ENCODE measurements around the gene CREB3. TPM values are rescaled to one million over a fixed set of nuclear protein-coding genes. Genes with fewer than 3 reads are reported as not detected.

Gene CREB3
- total RNA-seq, 1 experiment from 2014 or later: 170 TPM

DNA sequence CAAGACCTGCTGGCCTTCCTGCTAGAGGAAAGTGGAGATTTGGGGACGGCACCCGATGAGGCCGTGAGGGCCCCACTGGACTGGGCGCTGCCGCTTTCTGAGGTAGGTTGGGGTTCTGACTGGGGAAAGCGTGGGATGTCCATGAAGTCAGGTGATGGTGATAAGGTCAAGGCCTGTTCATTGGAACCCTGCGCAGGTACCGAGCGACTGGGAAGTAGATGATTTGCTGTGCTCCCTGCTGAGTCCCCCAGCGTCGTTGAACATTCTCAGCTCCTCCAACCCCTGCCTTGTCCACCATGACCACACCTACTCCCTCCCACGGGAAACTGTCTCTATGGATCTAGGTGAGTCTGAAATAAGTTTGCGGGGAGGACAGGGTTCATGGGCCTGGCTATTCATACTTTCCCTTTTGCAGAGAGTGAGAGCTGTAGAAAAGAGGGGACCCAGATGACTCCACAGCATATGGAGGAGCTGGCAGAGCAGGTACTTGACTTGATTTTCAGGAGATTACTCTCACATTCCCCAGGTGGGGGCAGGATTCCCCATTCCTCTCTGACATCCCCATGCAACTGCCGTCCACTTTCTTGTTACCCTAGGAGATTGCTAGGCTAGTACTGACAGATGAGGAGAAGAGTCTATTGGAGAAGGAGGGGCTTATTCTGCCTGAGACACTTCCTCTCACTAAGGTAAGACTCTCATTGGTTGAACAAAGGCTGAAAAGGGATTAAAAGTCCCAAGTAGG lies 505 bp downstream of the CREB3 start:
- H3K9me3 ChIP-seq: no peaks in the 10 kb centered on the region
- H3K36me3 ChIP-seq: peaks cover 83% of the 10 kb centered on the region
- no peaks in the 10 kb centered on the region for H3K27me3 ChIP-seq
- H3K4me3 ChIP-seq: peak overlapping the region; percentile 72
- peak; percentile 67 for DNase-seq

DNA sequence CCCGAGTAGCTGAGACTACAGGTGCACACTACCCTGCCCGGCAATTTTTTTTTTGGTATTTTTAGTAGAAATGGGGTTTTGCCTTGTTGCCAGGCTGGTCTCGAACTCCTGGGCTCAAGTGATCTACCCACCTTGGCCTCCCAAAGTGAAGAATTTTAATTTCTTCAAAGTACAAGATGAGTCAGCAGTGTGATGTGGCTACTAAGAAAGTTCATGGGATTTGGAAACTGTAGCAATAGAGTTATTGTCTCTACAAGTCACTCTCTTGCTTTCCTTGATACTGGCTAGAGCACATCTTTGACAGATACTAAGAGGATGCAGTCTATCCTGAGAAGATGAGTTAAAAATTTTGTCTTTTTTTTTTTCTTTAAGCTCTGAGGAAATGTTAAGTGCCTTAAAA lies 1.6 kb downstream of the CREB3 start:
- Histone ChIP-seq H3K27me3 (no peaks in the 10 kb centered on the region), H3K36me3 (peaks cover 83% of the 10 kb centered on the region), H3K9me3 (no peaks in the 10 kb centered on the region), H3K4me3 (no peak overlapping the region; the same call in 1 of the 2 replicates)
- DNase-seq: no peak

DNA sequence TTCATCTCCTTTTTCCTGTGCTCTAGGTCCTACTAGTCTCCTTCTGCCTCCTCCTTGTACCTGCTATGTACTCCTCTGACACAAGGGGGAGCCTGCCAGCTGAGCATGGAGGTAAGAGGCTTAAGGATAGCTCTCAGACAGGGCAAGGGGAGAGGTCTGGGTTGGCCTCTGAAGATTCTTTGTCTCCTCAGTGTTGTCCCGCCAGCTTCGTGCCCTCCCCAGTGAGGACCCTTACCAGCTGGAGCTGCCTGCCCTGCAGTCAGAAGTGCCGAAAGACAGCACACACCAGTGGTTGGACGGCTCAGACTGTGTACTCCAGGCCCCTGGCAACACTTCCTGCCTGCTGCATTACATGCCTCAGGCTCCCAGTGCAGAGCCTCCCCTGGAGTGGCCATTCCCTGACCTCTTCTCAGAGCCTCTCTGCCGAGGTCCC lies 3.8 kb downstream of the CREB3 start:
- Histone ChIP-seq H3K9me3 (no peaks in the 10 kb centered on the region), H3K4me3 (no peak overlapping the region), H3K27me3 (no peaks in the 10 kb centered on the region), H3K36me3 (peaks cover 84% of the 10 kb centered on the region)
- DNase-seq: peak; percentile 82

DNA sequence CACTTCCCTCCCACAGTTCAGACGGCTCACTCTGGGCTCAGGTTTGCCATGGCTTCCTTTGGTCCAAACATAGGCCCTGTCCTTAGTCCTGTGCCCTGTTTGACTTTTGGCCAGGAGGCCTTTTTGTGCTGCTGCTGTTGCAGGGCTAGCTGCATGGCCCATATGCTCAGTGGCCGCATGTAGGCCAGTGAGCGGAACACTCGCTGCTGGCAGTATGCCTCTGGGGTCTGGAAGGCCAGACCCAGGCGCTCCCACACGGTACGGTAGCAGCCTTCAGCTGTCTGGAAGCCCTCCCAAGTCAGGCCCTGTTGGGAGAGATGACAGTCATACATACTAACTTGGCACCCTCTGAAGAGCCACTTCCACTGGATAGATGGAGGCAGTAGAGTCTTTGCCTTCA lies 4.7 kb downstream of the CREB3 start:
- Histone ChIP-seq H3K4me3 (no peak overlapping the region), H3K27me3 (no peaks in the 10 kb centered on the region), H3K9me3 (no peaks in the 10 kb centered on the region), H3K36me3 (peaks cover 88% of the 10 kb centered on the region)
- no peak for DNase-seq

DNA sequence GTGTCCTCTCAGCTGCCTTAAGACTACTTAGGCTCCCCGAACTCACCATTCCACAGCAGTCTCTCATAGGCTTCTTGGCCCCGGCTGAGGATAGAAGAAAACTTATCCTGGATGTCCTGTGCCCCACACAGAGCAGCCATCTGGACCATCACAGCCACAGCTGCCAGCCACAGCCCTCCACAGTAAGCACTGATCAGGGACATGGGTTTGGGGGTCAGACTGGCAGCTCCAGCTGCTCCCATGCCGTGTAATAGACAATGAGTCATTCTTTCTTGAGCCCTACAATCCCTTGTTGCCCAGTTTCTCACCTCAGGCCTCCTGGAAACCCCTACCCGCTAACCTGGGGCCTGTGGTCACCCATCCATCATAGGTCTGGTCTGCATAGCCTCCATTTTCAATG lies 5.7 kb downstream of the CREB3 start:
- H3K9me3 ChIP-seq: no peaks in the 10 kb centered on the region
- H3K4me3 ChIP-seq: no peak overlapping the region
- no peaks in the 10 kb centered on the region for H3K27me3 ChIP-seq
- no peak for DNase-seq
- H3K36me3 ChIP-seq: peaks cover 98% of the 10 kb centered on the region

DNA sequence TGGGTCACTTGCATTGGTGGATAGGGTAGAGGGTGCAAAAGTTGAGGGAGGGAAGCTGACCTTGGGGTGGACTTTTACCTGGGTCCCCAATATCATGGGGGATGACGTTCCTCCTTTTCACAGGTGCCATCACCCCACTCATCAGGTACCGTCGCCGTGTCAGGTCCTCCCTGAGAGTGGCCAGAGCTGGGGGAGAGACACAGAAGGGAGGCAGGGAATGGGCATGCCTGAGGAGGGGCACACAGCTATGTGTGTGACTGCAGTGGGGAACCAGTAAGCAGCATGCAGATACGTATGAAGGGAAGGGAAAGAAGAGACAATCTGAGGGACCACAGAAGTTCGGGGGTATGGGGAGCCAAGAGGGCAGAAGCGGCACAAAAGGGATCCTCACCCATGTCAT lies 6.5 kb downstream of the CREB3 start:
- no peak overlapping the region for H3K4me3 ChIP-seq

DNA sequence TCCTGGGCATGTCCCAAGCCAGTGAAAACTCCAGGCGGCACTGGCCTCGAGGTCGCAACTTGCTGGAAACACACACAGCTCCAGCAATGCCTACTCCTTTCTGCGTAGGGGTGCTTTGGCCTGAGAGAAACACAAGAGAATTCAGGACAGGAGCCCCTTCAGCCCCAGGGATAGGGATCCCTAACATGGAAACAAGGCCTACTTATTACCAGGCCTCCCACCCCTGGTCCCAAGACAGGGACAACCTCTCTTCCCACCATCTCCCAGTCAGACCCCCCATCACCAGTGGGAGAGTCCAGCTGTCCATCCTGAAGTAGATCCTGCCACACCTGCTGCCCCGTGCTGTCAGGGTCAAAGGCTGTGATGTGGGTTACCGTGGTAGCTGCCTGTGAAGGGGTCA lies 7.8 kb downstream of the CREB3 start:
- Histone ChIP-seq H3K27me3 (no peaks in the 10 kb centered on the region), H3K36me3 (peaks cover 97% of the 10 kb centered on the region)
- DNase-seq: no peak

More for the DNA sequence above, 6.5 kb downstream of the CREB3 start:
- no peaks in the 10 kb centered on the region for H3K27me3 ChIP-seq
- H3K36me3 ChIP-seq: peaks cover 98% of the 10 kb centered on the region
- no peak for DNase-seq
- no peaks in the 10 kb centered on the region for H3K9me3 ChIP-seq

DNA sequence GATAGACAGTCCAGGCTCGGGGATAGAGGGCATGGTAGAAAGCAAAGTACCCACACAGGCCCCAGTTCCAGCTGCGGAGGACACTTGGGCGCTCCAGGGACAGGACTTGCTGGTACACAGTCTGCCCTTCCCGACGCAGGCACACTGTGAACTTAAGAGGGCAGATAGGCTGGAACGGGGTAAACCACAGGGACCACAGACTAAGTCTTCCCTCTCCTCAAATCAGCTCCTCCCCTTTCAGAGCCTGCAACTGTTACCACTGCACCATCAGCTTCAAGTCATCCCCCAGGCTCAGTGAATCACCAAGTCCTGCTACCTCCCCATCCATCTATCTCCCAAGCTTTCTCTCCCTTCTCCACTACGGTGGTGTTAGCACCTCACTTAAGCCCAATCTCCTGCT lies 9.3 kb downstream of the CREB3 start:
- Histone ChIP-seq H3K4me3 (no peak overlapping the region), H3K27me3 (no peaks in the 10 kb centered on the region), H3K9me3 (no peaks in the 10 kb centered on the region), H3K36me3 (peaks cover 97% of the 10 kb centered on the region)
- no peak for DNase-seq

More for the DNA sequence above, 7.8 kb downstream of the CREB3 start:
- Histone ChIP-seq H3K4me3 (no peak overlapping the region), H3K9me3 (no peaks in the 10 kb centered on the region)

DNA sequence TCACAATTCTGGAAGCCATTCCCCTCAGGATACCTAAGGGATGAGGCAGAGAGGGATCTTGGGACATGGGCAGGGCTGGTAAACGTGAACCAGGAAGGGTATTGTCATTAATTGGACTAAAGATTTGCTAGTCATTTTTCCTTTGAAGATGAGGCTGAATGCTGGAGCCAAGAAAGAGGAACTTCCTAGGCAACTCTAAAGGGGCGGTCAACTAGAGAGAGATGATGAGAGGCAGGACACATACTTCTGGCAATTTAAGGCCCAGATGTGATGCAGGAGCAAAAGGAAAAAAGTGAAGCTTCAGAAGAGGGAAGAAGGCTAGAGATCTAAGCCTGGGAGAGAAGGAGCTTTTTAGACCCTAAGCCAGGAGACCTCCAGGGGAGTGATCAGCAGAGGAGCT lies 11.0 kb downstream of the CREB3 start:
- H3K27me3 ChIP-seq: no peaks in the 10 kb centered on the region
- H3K36me3 ChIP-seq: peaks cover 97% of the 10 kb centered on the region
- H3K4me3 ChIP-seq: no peak overlapping the region
- no peaks in the 10 kb centered on the region for H3K9me3 ChIP-seq
- DNase-seq: no peak

DNA sequence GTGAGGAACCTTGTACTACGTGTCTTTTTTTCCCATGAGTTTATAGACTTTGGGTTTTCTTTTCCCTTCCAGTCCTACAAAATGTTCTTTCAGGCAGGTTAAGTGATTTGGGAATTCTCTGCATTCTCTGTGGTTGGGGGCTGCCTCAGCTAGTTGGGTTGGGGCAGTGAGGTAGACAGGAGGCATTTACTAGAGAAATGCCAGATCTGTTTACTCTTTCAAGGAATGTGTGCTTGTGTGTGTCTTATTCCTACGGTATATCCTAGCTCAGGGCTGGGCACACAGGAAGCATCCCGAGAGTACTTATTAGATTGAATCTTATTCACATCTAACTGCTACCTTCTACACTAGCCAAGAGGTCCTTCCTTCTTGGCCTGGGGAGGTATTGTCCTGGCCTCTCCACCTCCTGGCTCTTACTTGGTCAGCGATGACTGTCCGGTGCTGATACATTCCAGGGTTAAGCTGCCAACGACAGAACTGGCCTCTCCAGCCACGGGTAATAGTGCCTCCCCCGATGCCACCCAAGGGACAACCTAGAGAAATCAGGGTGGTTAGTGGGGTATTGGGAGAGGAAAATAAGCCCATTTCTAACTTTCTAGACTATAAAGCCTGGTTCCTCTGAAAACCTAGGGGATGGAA lies 11.5 kb downstream of the CREB3 start:
- Histone ChIP-seq H3K27me3 (no peaks in the 10 kb centered on the region), H3K36me3 (peaks cover 95% of the 10 kb centered on the region), H3K4me3 (no peak overlapping the region), H3K9me3 (no peaks in the 10 kb centered on the region)
- no peak for DNase-seq

DNA sequence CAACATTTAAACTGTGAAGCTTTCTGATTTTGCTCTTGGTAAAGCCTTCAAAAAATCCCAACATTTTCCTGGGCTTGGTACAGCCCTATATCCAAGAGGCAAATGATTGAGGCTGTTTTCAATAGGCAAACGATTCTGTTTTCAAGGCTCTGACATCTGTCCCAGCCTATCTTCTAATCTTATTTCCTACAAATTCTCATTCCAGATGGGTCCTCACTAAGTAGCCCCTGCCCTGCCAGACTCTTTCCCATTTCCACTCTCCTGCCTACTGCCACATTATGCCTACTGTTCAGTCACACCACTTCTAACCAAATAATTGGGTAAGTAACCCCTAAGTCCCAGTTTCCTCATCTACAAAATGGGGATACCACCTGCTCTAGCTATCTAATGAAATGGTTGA lies 13.1 kb downstream of the CREB3 start:
- DNase-seq: no peak
- H3K36me3 ChIP-seq: peaks cover 85% of the 10 kb centered on the region
- peak overlapping the region; percentile 98; the same call in 1 of the 2 replicates for H3K4me3 ChIP-seq
- no peaks in the 10 kb centered on the region for H3K9me3 ChIP-seq
- no peaks in the 10 kb centered on the region for H3K27me3 ChIP-seq

DNA sequence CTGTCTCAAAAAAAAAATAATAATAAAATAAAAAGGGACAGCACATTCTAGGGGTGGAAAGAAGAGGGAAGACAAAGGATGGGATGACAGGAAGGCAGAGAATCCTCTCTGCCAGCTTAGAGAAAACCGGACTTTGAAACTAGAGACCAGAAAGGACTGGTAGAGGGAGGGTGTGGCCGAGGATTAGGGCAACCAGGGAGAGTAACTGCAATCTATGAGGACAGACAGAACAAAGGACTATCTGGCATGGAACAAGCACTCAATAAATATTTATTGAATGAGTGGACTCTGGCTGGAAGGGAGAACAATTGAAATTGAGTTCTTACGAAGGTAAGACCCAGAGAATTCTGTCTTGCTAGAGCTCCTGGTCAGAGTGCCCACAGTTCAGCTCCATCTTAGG lies 14.1 kb downstream of the CREB3 start:
- no peaks in the 10 kb centered on the region for H3K27me3 ChIP-seq
- peak; percentile 44 for DNase-seq
- peak overlapping the region; percentile 98 for H3K4me3 ChIP-seq
- H3K9me3 ChIP-seq: no peaks in the 10 kb centered on the region
- H3K36me3 ChIP-seq: peaks cover 86% of the 10 kb centered on the region

DNA sequence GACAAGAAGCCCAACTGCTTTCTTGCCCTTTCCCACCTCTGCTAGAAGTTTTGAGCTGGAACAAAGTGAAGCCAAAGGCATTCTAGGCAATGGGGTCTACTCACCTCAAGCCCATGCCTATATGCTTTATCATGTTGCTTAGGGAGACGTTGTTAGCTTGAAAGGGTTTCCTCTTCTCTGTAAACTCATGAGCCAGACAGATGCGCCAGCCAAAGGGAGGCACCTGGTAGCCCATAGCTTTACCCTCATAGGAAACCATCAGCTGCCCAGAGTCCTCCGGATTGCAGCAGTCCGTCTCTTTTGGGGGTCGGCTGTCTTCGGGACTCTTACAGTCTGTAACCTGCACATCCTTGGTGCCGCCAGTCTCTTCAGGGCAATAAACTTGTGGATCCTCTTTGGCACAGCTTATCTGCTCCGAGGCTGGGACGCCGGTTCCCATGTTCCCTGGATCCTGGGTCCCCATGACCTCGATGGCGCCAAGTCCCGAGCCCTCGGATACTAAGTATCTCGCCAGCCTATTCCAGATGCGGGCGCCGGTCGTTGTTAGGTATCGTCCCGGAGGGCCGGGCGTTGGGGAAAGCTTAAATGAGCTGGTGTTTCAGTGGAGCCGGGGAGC lies 15.9 kb downstream of the CREB3 start:
- Histone ChIP-seq H3K4me3 (peak overlapping the region; percentile 98), H3K9me3 (no peaks in the 10 kb centered on the region), H3K36me3 (peaks cover 86% of the 10 kb centered on the region), H3K27me3 (no peaks in the 10 kb centered on the region)
- DNase-seq: no peak

DNA sequence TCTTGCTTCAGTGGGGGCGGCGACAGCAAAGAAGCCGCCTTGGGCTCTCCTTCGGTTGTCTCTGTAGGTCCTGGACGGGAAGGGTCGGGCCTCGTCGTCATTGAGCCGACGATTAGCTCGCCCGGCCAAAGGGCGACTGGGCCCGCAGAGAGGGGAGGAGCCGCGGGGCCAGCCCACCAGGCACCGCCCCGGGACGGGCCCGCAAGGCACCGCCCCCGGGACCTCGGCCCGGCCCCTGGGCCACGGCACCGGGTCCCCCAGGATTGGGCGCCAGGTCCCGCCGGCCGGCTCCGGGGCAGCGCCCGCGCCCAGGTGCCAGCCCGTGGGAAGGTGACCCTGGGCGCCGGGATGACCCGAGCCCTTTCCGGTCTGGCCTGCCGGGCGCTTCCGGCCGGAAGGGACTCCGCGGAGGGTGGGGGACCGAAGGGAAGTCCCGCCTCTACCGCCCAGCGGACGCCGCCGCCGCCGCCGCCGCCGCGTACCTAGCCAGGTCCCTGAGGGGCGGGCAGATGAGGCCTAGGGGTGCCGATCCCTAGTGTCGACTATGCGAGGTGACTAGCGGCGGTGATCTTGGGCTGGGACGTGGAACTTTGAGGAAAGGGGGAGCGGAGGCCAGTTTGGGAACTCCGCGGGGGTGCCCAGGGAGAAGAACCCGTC lies 16.5 kb downstream of the CREB3 start, which contains the start of the genes GBA2 and RGP1:
TSS of gene GBA2 (minus strand) at position 371 of the 657 bp plus-strand sequence. CDS start 524 bp downstream, outside the sequence.
TSS of gene RGP1 (plus strand) at position 430 of the 657 bp plus-strand sequence. CDS start 469 bp downstream, outside the sequence.
- Histone ChIP-seq H3K36me3 (peaks cover 86% of the 10 kb centered on the region), H3K9me3 (no peaks in the 10 kb centered on the region), H3K27me3 (no peaks in the 10 kb centered on the region), H3K4me3 (peak within 1 kb of the TSS; percentile 98)
- DNase-seq: peak; percentile 96

DNA sequence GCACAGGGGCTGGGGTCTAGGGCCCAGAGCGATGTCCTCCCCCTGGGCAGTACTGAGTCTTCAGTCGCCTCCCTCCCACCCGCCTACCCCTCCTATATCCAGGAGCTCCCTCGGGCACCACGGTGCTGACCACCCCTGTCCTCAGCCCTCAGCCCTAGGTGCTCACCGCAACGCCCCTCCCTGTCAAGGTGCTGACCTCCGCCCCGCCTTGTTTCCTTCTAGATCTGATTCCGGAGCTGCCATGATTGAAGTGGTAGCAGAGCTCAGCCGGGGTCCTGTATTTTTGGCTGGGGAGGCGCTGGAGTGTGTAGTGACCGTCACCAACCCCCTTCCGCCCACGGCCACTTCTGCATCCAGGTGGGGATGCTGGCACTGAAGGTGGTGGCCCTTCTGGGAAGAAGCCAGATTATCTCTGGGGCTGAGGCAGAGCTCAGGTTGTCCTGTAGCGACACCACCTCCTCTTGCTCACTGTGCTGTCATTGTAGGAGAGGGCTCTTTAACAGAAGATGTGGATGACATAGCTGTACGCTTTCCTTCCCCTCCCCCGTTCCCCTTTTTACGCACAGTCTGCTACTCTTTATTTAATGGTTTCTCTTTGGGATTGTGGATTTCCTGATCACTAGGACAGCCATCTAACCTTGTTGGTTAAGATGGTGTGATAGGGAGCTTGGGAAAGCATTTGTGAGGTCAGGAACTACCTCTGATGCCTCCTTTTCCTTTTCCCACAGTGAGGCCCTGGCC lies 17.2 kb downstream of the CREB3 start:
- DNase-seq: peak; percentile 51

DNA sequence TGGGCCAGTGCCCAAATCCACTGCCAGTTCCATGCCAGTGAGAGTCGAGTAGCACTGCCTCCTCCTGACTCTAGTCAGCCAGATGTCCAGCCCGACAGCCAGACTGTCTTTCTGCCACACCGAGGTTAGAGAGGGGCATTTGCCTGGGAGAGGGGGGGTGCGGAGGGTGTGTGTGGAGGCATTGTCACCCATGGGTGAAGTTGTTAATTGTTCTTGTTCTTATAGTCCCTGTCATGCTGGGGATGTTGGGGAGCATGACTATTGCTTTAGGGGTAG lies 17.7 kb downstream of the CREB3 start:
- H3K36me3 ChIP-seq: peaks cover 88% of the 10 kb centered on the region
- no peaks in the 10 kb centered on the region for H3K27me3 ChIP-seq
- no peaks in the 10 kb centered on the region for H3K9me3 ChIP-seq
- peak; percentile 47 for DNase-seq
- H3K4me3 ChIP-seq: peak overlapping the region; percentile 98

More for the DNA sequence above, 17.2 kb downstream of the CREB3 start:
- H3K4me3 ChIP-seq: peak overlapping the region; percentile 98
- no peaks in the 10 kb centered on the region for H3K9me3 ChIP-seq
- H3K36me3 ChIP-seq: peaks cover 86% of the 10 kb centered on the region
- no peaks in the 10 kb centered on the region for H3K27me3 ChIP-seq

All from MG63 (cell line).